MM.1S (cell line): Measurements from ENCODE around the gene MRPL42.

Experiments
- EZH2 ChIP-seq: fragments of 300-600 bp; sonication (generic); optimal IDR thresholded peaks from 2 replicates; pipeline ENCODE3; 2017; ENCODE audit warnings: low read depth, mild to moderate bottlenecking, antibody characterized with exemption, low read length, mixed read lengths
- EZH2phosphoT487 ChIP-seq: fragments of 300-600 bp; sonication (generic); IDR thresholded peaks from 2 replicates; pipeline ENCODE4 v1.6.1; 2018; ENCODE audit warnings: antibody characterized with exemption, low read length
- TF ChIP-seq, protein P1 (sequence below): fragments of 300-600 bp; sonication (generic); IDR thresholded peaks from 2 replicates; pipeline ENCODE4 v1.5.1; 2016; ENCODE audit warnings: antibody characterized with exemption, low read length, mixed read lengths

DNA sequence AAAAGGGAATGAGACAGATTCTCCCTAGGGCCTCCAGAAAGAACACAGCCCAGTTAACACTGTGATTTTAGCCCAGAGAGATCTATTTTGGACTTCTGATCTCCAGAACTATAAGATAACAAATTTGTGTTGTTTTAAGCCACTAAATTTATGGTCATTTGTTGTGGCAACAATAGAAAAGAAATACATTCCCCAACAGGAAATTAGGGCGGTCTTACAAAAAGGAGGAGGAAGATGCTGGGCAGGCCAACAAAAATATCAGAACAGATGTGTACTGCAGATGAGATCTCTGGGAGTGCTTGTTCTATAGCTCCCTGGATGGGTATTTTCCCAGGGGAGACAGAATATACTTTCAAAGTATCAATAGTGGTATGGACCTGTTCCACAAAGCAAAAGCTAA, 73.2 kb downstream of the MRPL42 start:
- TF ChIP-seq, protein P1, sequence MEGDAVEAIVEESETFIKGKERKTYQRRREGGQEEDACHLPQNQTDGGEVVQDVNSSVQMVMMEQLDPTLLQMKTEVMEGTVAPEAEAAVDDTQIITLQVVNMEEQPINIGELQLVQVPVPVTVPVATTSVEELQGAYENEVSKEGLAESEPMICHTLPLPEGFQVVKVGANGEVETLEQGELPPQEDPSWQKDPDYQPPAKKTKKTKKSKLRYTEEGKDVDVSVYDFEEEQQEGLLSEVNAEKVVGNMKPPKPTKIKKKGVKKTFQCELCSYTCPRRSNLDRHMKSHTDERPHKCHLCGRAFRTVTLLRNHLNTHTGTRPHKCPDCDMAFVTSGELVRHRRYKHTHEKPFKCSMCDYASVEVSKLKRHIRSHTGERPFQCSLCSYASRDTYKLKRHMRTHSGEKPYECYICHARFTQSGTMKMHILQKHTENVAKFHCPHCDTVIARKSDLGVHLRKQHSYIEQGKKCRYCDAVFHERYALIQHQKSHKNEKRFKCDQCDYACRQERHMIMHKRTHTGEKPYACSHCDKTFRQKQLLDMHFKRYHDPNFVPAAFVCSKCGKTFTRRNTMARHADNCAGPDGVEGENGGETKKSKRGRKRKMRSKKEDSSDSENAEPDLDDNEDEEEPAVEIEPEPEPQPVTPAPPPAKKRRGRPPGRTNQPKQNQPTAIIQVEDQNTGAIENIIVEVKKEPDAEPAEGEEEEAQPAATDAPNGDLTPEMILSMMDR: no peak
- no peak for TF ChIP-seq EZH2
- no peak for TF ChIP-seq EZH2phosphoT487
